Stimulated activated CD8-positive, alpha-beta memory T cell treated with anti-CD3 and anti-CD28 coated beads, Interleukin-7, amount 100 ng/mL, for 4 hours (primary cell): ENCODE measurements around the gene PHLPP1.

Experiments
- DNase-seq, 2 donors: peaks; one replicate each; pipeline ENCODE4 v3.0.0-alpha.2; 2020; ENCODE audit warnings: low read depth in 2 of 2

Gene PHLPP1

GRCh38 chr18:62979900-62980299 lies 264.6 kb downstream of the PHLPP1 start:
- no peak for DNase-seq

DNA sequence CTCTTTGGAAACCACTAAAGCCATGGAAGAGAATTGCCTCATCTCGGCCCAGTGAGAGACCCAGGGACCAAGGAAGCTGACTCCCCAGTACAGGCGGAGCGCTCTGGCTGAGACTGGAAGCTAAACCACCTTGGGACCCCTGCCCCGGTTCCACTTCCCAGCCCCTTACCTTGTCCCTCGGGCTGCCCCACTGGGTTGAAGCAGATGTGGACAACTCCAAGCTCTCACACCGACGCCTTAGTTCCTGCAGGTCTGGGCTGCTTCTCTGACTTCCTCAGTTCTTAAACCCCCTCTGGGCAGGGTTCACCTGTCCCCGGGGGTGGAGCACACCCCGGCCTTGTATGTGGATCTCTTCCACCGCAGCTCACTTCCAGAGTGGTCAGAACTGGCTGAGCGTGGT lies 266.2 kb downstream of the PHLPP1 start:
- DNase-seq = no peak

GRCh38 chr18:62982600-62983251 lies 267.4 kb downstream of the PHLPP1 start:
- peak; percentile 15 to 38 for DNase-seq

DNA sequence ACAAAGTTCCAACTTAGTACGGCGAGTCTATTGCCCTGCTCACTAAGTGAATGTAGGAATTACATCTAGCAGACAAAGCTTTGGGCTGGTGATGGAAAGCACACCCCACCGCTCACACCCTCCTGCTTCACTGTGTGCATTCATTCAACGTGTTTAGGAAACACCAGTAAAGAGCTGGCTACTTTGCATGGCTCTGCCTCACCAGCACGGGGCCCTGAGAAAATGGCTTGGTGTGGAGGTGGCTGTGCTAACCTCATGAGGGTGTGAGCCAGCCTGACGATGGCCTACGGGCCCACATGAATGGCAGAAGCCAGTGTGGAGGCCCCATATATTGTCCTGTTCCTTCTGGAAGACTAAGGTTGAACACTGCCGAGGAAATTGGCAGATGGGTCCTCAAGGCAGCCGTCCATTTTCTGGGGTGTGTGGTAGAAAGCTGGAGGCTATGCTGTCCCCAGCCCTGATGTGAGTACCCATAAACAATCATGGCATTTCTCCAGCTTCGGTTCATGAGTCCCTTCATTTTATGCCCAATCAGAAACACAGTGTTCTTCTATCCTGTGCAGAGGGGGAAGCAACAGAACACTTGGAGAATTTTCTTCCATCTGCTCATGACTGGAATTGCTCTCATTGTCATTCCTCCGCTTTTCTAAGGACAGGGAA lies 269.4 kb downstream of the PHLPP1 start:
- DNase-seq = no peak

GRCh38 chr18:62986490-62986889 lies 271.1 kb downstream of the PHLPP1 start:
- DNase-seq = no peak

DNA sequence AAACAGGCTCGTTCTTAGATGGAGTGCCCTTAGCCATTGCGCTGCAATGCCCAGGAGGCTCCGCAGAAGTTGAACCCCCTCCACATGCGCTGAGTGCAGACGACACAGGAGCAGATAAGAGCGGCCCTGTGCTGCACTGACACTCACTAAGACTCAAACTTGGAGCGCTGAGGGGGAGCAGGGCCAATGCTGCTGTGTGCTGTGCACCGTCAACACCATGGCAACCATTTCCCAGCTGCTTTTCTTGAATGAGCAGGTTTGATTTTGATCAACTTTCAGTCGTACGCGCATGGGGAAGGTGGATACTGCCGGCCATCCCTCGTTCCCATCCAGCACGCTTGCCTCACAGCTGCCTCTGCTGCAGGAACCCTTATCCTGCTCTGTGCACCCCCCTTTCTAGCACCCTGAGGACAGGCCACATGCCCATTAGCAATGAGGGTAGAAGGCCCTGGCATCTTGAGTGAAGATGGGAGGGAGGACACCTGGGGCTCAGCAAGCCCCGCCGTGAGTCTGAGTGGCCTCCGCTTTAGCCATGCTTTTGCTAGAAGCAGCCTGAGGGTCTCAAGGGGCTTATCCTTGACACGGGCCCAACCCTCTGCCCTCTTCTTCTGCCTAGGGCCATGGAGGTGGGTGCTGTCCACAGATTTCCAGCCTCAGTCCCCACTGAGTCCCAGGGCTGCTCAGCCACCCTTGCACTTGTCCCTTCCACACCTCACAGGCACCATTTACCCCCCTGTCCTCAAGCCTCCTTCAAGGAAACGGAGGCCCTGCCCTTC lies 271.9 kb downstream of the PHLPP1 start:
- no peak for DNase-seq

DNA sequence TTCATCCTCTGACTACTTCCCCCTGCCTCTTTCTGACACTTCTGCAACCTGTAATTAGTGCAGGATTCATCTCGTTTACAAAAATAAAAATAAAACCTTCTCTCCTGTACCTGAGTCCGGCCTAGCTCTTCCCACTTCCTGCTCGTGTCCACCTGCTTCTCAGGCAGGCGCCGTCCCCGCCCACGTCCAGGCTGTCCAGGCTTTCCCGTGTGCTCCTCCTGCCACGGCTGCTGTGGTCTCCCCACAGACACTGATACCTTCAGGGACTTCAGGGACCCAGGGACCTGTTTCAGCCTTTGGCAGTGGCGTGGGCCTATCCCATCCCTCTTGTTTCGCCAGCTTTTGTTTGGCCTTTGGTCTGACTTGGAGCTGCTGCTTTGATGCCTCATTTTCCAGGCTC lies 272.5 kb downstream of the PHLPP1 start:
- DNase-seq = no peak

DNA sequence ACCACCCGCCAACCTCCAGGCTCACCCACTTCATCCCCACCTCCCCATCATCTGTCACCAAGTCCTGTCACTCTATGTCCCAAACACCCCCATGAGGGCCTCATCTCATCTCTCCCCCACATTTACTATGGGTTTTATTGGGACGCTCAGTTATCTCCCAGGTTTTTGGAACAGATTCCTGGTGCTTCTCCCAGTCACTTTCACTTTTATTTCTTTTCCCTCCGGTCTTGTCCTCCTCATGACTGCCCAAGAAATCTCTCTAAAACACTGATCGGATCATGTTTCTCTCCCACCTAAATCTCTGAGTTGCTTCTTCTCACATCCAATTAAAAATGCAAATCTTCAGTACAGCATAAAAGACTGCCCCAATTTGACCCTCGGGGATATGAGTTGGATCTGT lies 273.1 kb downstream of the PHLPP1 start:
- DNase-seq = no peak

DNA sequence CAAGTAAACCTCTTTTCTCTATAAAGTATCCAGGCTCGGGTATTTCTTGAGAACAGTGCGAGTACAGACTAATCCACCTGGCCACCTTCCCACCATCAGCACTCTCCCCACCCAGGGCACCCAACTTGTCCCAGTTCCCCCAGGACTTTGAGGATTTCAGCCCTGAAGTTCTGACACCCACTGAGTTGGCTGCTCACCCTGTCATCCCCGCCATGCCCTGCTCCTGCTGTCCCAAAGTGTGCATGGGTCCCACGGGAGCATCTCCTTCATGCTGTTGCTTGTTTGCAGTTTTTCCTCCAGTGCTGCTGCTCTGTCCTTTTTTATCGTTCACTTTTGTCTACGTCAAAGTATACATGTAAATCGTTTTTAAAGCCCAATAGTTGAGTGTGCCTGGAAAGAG lies 273.9 kb downstream of the PHLPP1 start:
- no peak for DNase-seq

GRCh38 chr18:62990653-62991052 lies 275.3 kb downstream of the PHLPP1 start:
- no peak for DNase-seq

- no peak for DNase-seq
These were observed 276.0 kb downstream of the PHLPP1 start for GRCh38 chr18:62991389-62991788.

- DNase-seq = no peak
These were observed 276.6 kb downstream of the PHLPP1 start for GRCh38 chr18:62991959-62992358.

GRCh38 chr18:62992877-62993365 lies 277.6 kb downstream of the PHLPP1 start:
- DNase-seq = no peak

GRCh38 chr18:62996566-62996965 lies 281.2 kb downstream of the PHLPP1 start:
- DNase-seq = no peak

DNA sequence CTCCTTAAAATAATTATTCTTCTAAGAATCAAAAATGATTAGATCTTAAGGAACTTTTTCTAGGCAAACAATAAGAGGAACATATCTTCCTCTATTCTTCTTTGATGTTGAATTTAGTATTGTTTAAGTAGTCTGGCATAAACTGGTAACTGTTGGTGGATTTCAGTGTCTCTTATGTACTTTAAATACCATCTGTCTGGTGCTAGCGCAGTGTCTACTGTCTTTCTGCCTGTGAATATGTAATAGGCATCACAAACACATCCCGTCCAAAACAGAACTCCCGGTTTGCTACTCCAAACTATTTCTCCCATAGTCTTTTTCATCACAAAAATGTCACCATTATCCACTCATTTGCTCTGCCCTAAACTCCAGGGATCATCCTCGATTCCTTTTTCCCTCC lies 281.7 kb downstream of the PHLPP1 start:
- DNase-seq = no peak

- no peak for DNase-seq
These were observed 283.1 kb downstream of the PHLPP1 start for GRCh38 chr18:62998443-62998842.

DNA sequence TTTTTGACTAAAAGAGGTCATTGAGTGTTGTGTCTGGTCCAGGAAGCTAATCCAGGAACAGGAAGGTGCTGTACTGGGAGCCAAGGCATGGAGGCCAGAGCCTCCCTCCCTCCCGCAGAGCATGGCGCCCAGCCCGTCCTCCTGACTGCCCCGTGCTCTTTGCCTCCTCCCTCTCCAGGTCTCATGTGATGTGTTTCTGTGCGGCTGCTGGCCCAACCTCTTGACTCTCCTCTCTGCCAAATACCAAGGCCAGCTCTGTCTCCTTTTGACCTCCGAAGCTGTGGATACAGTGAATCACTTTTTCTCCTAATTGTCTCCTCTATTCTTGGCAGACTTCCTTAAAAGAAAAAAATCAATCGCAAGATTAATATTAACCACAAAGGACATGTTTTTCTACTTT lies 284.1 kb downstream of the PHLPP1 start:
- no peak for DNase-seq

DNA sequence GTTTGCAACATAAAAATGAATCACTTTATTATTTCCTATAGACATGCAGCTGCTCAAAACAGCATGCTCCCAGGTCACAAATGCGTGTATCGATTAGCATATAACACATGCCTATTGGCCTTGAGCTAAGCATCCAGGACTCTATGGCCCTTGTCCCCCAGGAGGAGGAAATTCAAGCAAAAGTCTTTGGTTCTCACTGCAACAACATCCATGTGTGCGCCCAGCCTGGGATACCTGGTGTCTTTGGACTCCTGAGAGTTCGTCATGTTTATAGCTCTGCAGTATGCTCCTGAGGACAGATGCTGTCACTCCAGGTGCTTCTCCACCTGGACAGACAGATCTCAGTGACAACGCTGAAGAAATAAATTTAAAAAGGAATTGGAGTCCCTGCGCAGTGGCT lies 284.6 kb downstream of the PHLPP1 start:
- no peak for DNase-seq

DNA sequence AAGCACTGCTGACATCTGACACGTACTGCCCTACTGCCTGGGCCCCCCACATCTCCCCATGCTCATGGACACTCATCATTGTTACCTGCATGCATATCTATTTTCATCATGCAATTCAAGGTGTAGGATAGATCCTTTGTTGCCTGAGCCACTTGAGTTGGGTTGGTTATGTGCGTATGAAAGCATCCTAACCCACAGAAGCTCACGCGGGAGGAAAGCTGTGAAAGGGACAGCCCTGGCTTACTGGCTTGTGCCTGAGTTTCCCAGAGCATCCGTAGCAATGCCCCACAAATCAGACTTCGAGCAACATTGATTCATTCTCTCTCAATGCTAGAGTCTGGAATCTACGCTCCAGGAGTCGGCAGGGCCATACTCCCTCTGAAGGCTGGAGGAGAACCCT lies 285.5 kb downstream of the PHLPP1 start:
- no peak for DNase-seq

DNA sequence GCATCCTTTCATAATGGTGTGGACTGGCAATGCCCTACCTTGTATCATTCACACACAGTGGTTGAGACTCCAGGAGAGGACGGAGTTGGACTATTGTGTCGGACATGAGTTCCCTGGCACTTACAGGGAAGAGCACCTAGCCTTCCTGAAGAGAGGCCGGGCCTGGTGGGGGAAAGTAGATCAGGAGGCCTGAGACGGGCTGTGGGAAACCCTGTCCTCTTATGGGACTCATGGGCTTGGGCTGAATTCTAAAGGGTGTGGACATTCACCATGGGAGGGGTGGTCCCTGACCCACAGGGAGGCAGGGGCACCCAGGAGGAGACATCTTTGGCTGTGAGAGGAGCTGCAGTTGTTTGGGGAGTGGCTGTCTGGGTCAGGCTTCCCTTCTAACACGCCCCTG lies 286.5 kb downstream of the PHLPP1 start:
- DNase-seq = no peak

GRCh38 chr18:63002305-63002704 lies 287.0 kb downstream of the PHLPP1 start:
- no peak for DNase-seq

DNA sequence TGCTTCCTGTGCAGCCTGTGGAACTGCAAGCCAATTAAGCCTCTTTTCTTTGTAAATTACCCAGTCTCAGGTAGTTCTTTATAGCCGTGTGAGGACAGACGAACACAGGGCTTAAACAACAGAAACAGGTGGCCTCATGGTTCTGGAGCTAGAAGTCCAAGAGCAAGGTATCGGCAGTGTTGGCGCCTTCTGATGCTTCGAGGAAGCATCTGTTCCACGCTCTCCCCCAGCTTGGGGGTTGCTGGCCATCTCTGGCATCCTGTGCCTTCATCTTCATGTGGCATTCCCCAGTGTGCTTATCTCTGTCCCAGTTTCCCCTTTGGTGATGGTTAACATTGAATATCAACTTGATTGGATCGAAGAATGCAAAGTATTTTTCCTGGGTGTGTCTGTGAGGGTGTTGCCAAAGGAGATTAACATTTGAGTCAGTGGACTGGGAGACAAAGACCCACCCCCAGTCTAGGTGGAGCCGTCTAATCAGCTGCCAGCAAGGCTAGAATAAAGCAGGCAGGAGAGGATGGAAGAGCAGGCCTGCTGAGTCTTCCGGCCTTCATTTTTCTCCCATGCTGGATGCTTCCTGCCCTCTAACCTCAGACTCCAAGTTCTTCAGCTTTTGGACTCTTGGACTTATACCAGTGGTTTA lies 287.6 kb downstream of the PHLPP1 start:
- DNase-seq = no peak
